B cell (primary cell): ENCODE results near the gene NYAP1. TPM values are rescaled to one million over a fixed set of nuclear protein-coding genes. Genes with fewer than 3 reads are reported as not detected.
A peak's percentile ranks its signal among the peaks of the same experiment; 100 is the strongest.

Source experiments
- ATAC-seq: fragments of 200-7000 bp; cut with Tn5 transposase; one replicate; pipeline ENCODE4 v1.10.0; 2021; ENCODE audit warnings: low read depth, mild to moderate bottlenecking, moderate number of reproducible peaks, moderate library complexity
- CTCF ChIA-PET: fragments of 350-600 bp; sonication (Branson Sonifier 250); formaldehyde crosslinking; loops from one replicate; lab custom pipeline; 2021; ENCODE audit warnings: antibody characterized with exemption, inconsistent platforms; lab: Charles Lee
- POLR2A ChIA-PET: fragments of 350-600 bp; sonication (Branson Sonifier 250); formaldehyde crosslinking; loops from one replicate; lab custom pipeline; 2021; ENCODE audit warnings: antibody characterized with exemption; lab: Charles Lee
- DNase-seq: peaks from one replicate; pipeline ENCODE4 v3.0.0; 2013
- H2AFZ ChIP-seq: 2 replicates; pipeline ENCODE4 v1.6.1; 2012; ENCODE audit warnings: mild to moderate bottlenecking, low read depth, low read length; ENCODE audit not compliant: insufficient read depth, poor library complexity, severe bottlenecking
- H3K27ac ChIP-seq, 2 donors: 1 replicate in 1 of 2; 2 replicates in 1 of 2; pipeline ENCODE4 v1.5.1; 2012 to 2013; ENCODE audit warnings: low read length in 2 of 2, mild to moderate bottlenecking in 2 of 2, moderate library complexity in 1 of 2
- H3K27me3 ChIP-seq, 4 experiments: fragments of 200-600 bp in 1 of 4; sonication (generic) in 1 of 4; replicated peaks in 1 of 4; 1 replicate in 2 of 4; 2 replicates in 2 of 4; pipeline versions ENCODE4 v1.6.1 to v1.7.0; 2013 to 2016; ENCODE audit warnings: low read length in 3 of 4, mild to moderate bottlenecking in 2 of 4, mixed read lengths in 1 of 4, moderate library complexity in 1 of 4; ENCODE audit not compliant: insufficient read depth in 4 of 4, control insufficient read depth in 3 of 4; ENCODE audit errors: control extremely low read depth in 1 of 4
- H3K36me3 ChIP-seq, 2 experiments: replicated peaks in 1 of 2; 1 replicate in 1 of 2; 2 replicates in 1 of 2; pipeline versions ENCODE4 v1.6.1 to v1.7.1; 2013; ENCODE audit warnings: low read length in 1 of 2; ENCODE audit not compliant: insufficient read depth in 2 of 2, control insufficient read depth in 1 of 2; ENCODE audit errors: control extremely low read depth in 1 of 2, extremely low read depth in 1 of 2
- H3K4me1 ChIP-seq, 2 donors: fragments of 200-600 bp in 1 of 2; sonication (generic) in 1 of 2; 1 replicate in 1 of 2; 2 replicates in 1 of 2; pipeline versions ENCODE4 v1.5.1 to v1.6.1; 2013 to 2017; ENCODE audit warnings: low read length in 2 of 2; ENCODE audit not compliant: control insufficient read depth in 2 of 2, insufficient read depth in 2 of 2
- H3K4me2 ChIP-seq: replicated peaks from 2 replicates; pipeline ENCODE3; 2012; ENCODE audit warnings: mild to moderate bottlenecking, low read depth, low read length; ENCODE audit not compliant: poor library complexity, severe bottlenecking
- H3K4me3 ChIP-seq, 5 experiments: fragments of 200-600 bp in 1 of 5; sonication (generic) in 1 of 5; 1 replicate in 3 of 5; 2 replicates in 2 of 5; pipeline versions ENCODE4 v1.5.1 to v1.7.0; 2011 to 2016; ENCODE audit warnings: low read length in 4 of 5, mild to moderate bottlenecking in 4 of 5, low read depth in 2 of 5, control low read depth in 1 of 5, moderate library complexity in 1 of 5; ENCODE audit not compliant: insufficient read depth in 1 of 5; ENCODE audit errors: control extremely low read depth in 1 of 5, extremely low read depth in 1 of 5
- H3K79me2 ChIP-seq: fragments of 200-600 bp; sonication (generic); one replicate; pipeline ENCODE4 v1.6.0; 2016; ENCODE audit warnings: low read length; ENCODE audit not compliant: control insufficient read depth, insufficient read depth
- H3K9ac ChIP-seq: fragments of 200-600 bp; sonication (generic); 2 replicates; pipeline ENCODE4 v1.6.1; 2017; ENCODE audit warnings: mild to moderate bottlenecking, low read length, moderate library complexity
- H3K9me3 ChIP-seq, 3 donors: one replicate each; pipeline versions ENCODE4 v1.6.1 to v1.7.1; 2013; ENCODE audit warnings: low read length in 2 of 3; ENCODE audit not compliant: control insufficient read depth in 2 of 3, insufficient read depth in 1 of 3; ENCODE audit errors: control extremely low read depth in 1 of 3
- H4K20me1 ChIP-seq: 2 replicates; pipeline ENCODE4 v1.6.0; 2012; ENCODE audit warnings: mild to moderate bottlenecking, low read length; ENCODE audit not compliant: insufficient read depth, control insufficient read depth, poor library complexity, severe bottlenecking
- H3K27ac Mint-ChIP-seq: one replicate; pipeline ENCODE4 v1.8.0; 2021; ENCODE audit warnings: mixed read lengths
- H3K27me3 Mint-ChIP-seq: one replicate; pipeline ENCODE4 v1.8.0; 2021; ENCODE audit warnings: mixed read lengths
- H3K4me1 Mint-ChIP-seq: one replicate; pipeline ENCODE4 v1.8.0; 2021; ENCODE audit warnings: mixed read lengths
- H3K4me3 Mint-ChIP-seq: one replicate; pipeline ENCODE4 v1.8.0; 2021; ENCODE audit warnings: mixed read lengths
- H3K9me3 Mint-ChIP-seq: one replicate; pipeline ENCODE4 v1.8.0; 2022; ENCODE audit warnings: mixed read lengths; ENCODE audit not compliant: insufficient read depth
- EZH2 ChIP-seq: IDR thresholded peaks from 2 replicates; pipeline ENCODE4 v1.6.1; 2012; ENCODE audit warnings: borderline replicate concordance, low read depth, mild to moderate bottlenecking, moderate library complexity, low read length; ENCODE audit not compliant: insufficient read depth, poor library complexity, severe bottlenecking
- WGBS: methylation state at CpG from one replicate; pipeline ENCODE4 v1.1.5; 2013; ENCODE audit warnings: missing lambda C conversion rate; ENCODE audit not compliant: insufficient coverage; 5-methylcytosine and 5-hydroxymethylcytosine counted together
- intact Hi-C: fragments of 100-400 bp; cut with micrococcal nuclease; formaldehyde crosslinking; loops from one replicate; pipeline ENCODE4 v1.10.0; 2022
- polyA plus RNA-seq: library from polyadenylated mRNA; depleted of rRNA; stranded (reverse); fragments of >200 nt; gene quantifications from 2 replicates; pipeline ENCODE4 v1.2.3, GENCODE V29; 2012
- total RNA-seq, 2 donors: library from RNA; stranded (reverse); fragments of 120-200 nt in 1 of 2; gene quantifications; 1 replicate in 1 of 2; 2 replicates in 1 of 2; pipeline versions ENCODE4 v1.2.3 to v1.2.4, GENCODE V29; 2013 to 2022
- TF ChIP-seq, protein P1 (sequence below): fragments of 200-600 bp; IDR thresholded peaks from one replicate; pipeline ENCODE4 v1.8.0; 2022; ENCODE audit warnings: antibody characterized with exemption, mild to moderate bottlenecking

Gene NYAP1
- total and polyA plus RNA-seq, 2 donors (not counting 1 experiment from before 2014, with no cell fraction given): 0.06 TPM; not detected in 1

DNA sequence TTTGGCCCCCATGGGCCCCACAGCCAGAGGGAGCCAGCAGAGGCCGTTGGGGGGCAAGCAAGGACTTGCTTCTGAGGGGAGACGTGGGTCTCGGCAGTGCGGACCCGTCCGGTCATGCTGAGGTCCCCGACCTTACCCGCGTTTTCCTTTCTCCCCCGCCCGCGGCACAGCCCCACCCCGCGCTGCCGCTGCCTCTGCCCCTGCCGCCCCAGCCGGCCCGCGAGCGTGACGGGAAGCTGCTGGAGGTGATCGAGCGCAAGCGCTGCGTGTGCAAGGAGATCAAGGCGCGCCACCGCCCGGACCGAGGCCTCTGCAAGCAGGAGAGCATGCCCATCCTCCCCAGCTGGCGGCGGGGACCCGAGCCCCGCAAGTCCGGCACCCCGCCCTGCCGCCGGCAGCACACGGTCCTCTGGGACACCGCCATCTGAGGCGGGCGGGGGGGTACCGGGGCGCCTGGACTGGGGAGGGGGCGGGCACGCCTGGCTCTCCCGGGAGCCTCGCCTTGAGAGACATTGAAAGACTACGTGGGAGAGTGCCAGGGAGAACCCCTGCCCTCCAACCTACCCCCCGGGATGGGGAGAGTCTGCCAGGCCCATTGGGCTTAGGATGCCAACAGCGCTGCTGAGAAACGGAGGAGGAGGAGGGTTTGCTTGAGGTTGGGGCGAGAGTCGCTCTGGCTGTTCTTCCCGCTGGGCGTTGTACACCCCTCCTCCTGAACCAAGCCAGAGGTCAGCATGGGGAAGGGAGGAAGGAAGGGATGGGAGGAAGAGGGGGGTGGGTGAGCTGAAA is 9.9 kb downstream of the NYAP1 start:
- Histone ChIP-seq H4K20me1 (no peaks in the 10 kb centered on the region), H3K4me3 (peak overlapping the region in 3 of 5 experiments; percentile 11 to 50 (median 33)), H3K79me2 (no peaks in the 10 kb centered on the region), H3K9me3 (no peaks in the 10 kb centered on the region), H3K9ac (peak overlapping the region; percentile 45), H3K27ac (no peak overlapping the region), H3K4me1 (peaks cover 7 to 13% of the 10 kb centered on the region in 2 donors), H3K36me3 (no peaks in the 10 kb centered on the region), H2AFZ (peak overlapping the region; percentile 62), H3K27me3 (peaks cover 0 to 41% (median 9%) of the 10 kb centered on the region in 4 experiments), H3K4me2 (peak overlapping the region; percentile 83)
- intact Hi-C loops: no loop called here
- no peaks in the 10 kb centered on the region for H3K9me3 Mint-ChIP-seq
- 4% methylated on average over 49 of the region's 56 CpGs for WGBS
- DNase-seq (peak; percentile 58), ATAC-seq (peak; percentile 79)
- no peak overlapping the region for H3K27ac Mint-ChIP-seq
- ChIA-PET POLR2A (interaction anchor here (0.6 to 0.9 kb wide), 2 partner anchors 93 to 246 kb away, joined by 3 read pairs; no protein-coding TSS in a partner anchor), CTCF (interaction anchor here (1.0 to 3.5 kb wide), 8 partner anchors 11 to 141 kb away, joined by 3 to 21 read pairs (median 3); partner anchors contain the start of genes NYAP1 and TSC22D4)
- TF ChIP-seq, protein P1, sequence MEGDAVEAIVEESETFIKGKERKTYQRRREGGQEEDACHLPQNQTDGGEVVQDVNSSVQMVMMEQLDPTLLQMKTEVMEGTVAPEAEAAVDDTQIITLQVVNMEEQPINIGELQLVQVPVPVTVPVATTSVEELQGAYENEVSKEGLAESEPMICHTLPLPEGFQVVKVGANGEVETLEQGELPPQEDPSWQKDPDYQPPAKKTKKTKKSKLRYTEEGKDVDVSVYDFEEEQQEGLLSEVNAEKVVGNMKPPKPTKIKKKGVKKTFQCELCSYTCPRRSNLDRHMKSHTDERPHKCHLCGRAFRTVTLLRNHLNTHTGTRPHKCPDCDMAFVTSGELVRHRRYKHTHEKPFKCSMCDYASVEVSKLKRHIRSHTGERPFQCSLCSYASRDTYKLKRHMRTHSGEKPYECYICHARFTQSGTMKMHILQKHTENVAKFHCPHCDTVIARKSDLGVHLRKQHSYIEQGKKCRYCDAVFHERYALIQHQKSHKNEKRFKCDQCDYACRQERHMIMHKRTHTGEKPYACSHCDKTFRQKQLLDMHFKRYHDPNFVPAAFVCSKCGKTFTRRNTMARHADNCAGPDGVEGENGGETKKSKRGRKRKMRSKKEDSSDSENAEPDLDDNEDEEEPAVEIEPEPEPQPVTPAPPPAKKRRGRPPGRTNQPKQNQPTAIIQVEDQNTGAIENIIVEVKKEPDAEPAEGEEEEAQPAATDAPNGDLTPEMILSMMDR: no peak
- no peak for TF ChIP-seq EZH2
- H3K4me1 Mint-ChIP-seq: peaks cover 11% of the 10 kb centered on the region
- peaks cover 32% of the 10 kb centered on the region for H3K27me3 Mint-ChIP-seq
- peak overlapping the region; percentile 64 for H3K4me3 Mint-ChIP-seq

DNA sequence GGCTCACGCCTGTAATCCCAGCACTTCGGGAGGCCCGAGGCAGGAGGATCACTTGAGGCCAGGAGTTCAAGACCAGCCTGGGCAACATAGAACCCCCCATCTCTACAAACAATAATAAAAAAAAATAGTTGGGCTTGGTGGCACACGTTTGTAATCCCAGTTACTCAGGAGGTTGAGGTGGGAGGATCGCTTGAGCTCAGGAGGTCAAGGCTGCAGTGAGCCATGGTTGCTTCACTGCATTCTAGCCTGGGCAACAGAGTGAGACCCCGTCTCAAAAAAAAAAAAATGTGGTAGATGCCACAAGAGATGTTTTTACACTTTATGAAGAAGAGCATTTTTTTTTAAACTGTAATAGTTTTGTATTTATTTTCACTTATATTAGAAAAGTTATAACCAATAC is 12.8 kb downstream of the NYAP1 start:
- H3K4me1 ChIP-seq: peaks cover 7 to 13% of the 10 kb centered on the region in 2 donors
- no peak overlapping the region for H3K27ac Mint-ChIP-seq
- H3K9me3 Mint-ChIP-seq: no peaks in the 10 kb centered on the region
- H3K9ac ChIP-seq: no peak overlapping the region
- no peak overlapping the region for H2AFZ ChIP-seq
- no peak overlapping the region for H3K27ac ChIP-seq
- no peaks in the 10 kb centered on the region for H3K36me3 ChIP-seq
- peaks cover 0 to 26% (median 9%) of the 10 kb centered on the region in 4 experiments for H3K27me3 ChIP-seq
- no peaks in the 10 kb centered on the region for H3K9me3 ChIP-seq
- TF ChIP-seq EZH2: no peak
- TF ChIP-seq, protein P1: no peak
- CTCF ChIA-PET: interaction anchor here (0.7 to 1.7 kb wide), 3 partner anchors 27 to 274 kb away, joined by 4 to 5 read pairs (median 4); no protein-coding TSS in a partner anchor
- H3K4me3 Mint-ChIP-seq: no peak overlapping the region
- H3K4me3 ChIP-seq: no peak overlapping the region
- peaks cover 22% of the 10 kb centered on the region for H3K27me3 Mint-ChIP-seq
- no peak overlapping the region for H3K4me2 ChIP-seq
- DNase-seq (no peak), ATAC-seq (no peak)
- WGBS: 100% methylated on average over 1 of the region's 6 CpGs
- POLR2A ChIA-PET: no interaction called here
- H3K79me2 ChIP-seq: no peaks in the 10 kb centered on the region
- intact Hi-C loops: no loop called here
- peaks cover 11% of the 10 kb centered on the region for H3K4me1 Mint-ChIP-seq
- no peaks in the 10 kb centered on the region for H4K20me1 ChIP-seq
